VCaP (cell line): Measurements from ENCODE around the gene DACH1.

Experiments used
- H3K27ac ChIP-seq: fragments of 450-650 bp; 2 replicates; pipeline ENCODE4 v1.5.1; 2017
- CTCF ChIP-seq: fragments of 450-650 bp; conservative IDR thresholded peaks from 2 replicates; pipeline ENCODE4 v1.5.1; 2017; ENCODE audit warnings: mild to moderate bottlenecking, moderate library complexity

DACH1 gene

GRCh38 chr13:71808708-71809107 is 58.3 kb downstream of the DACH1 start:
- no peak overlapping the region for H3K27ac ChIP-seq
- no peak for TF ChIP-seq CTCF

GRCh38 chr13:71806886-71807285 is 60.1 kb downstream of the DACH1 start:
- no peak overlapping the region for H3K27ac ChIP-seq
- no peak for TF ChIP-seq CTCF

GRCh38 chr13:71803066-71803465 is 63.9 kb downstream of the DACH1 start:
- H3K27ac ChIP-seq = no peak overlapping the region
- TF ChIP-seq CTCF = no peak

GRCh38 chr13:71801781-71802180 is 65.2 kb downstream of the DACH1 start:
- no peak overlapping the region for H3K27ac ChIP-seq
- TF ChIP-seq CTCF = no peak

GRCh38 chr13:71801165-71801760 is 65.7 kb downstream of the DACH1 start:
- TF ChIP-seq CTCF = no peak
- no peak overlapping the region for H3K27ac ChIP-seq

- H3K27ac ChIP-seq = no peak overlapping the region
- no peak for TF ChIP-seq CTCF
These were observed 67.7 kb downstream of the DACH1 start for GRCh38 chr13:71799324-71799723.

- TF ChIP-seq CTCF = no peak
- H3K27ac ChIP-seq = no peak overlapping the region
These were observed 68.3 kb downstream of the DACH1 start for GRCh38 chr13:71798707-71799106.
